ENCODE data around the gene OGDH.

DNA sequence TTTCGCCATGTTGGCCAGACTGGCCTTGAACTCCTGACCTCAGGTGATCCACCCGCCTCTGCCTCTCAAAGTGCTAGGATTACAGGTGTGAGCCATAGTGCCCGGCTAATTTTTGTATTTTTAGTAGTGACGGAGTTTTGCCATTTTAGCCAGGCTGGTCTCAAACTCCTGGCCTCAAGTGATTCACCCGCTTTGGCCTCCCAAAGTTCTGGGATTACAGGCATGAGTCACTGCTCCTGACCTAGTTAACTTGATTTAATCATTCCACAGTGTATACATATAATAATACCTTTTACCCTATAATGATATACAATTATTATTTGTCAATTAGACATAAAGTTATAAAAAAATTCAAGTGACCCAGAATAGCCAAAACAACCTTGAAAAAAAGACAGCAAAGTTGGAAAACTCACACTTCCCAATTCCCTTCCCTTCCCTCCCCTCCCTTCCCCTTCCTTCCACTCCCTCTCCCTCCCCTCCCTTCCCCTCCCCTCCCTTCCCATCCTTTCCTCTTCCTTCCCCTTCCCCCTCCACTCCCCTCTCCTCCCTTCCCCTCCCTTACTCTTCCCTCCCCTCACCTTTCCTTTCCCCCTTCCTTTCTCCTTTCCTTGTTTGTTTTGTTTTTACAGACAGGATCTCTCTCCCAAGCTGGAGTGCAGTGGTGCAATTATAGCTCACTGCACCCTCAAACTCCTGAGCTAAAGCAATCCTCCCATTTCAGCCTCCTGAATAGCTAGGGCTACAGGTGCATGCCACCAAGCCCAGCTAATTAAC is 127.5 kb downstream of the OGDH start:
- TF ChIP-seq, protein P1, sequence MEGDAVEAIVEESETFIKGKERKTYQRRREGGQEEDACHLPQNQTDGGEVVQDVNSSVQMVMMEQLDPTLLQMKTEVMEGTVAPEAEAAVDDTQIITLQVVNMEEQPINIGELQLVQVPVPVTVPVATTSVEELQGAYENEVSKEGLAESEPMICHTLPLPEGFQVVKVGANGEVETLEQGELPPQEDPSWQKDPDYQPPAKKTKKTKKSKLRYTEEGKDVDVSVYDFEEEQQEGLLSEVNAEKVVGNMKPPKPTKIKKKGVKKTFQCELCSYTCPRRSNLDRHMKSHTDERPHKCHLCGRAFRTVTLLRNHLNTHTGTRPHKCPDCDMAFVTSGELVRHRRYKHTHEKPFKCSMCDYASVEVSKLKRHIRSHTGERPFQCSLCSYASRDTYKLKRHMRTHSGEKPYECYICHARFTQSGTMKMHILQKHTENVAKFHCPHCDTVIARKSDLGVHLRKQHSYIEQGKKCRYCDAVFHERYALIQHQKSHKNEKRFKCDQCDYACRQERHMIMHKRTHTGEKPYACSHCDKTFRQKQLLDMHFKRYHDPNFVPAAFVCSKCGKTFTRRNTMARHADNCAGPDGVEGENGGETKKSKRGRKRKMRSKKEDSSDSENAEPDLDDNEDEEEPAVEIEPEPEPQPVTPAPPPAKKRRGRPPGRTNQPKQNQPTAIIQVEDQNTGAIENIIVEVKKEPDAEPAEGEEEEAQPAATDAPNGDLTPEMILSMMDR (IDR thresholded peaks at IDR 0.05; ENCODE audit: low read depth, low read length): no peak
- TF ChIP-seq MYC (IDR thresholded peaks at IDR 0.05; ENCODE audit: low read depth, low read length) (no peak), POLR2A (IDR thresholded peaks at IDR 0.05; ENCODE audit: extremely low read depth, insufficient read length) (no peak)
